Raji (cell line): ENCODE measurements around the gene MAP3K7CL.

Experiments
- POLR2A ChIP-seq: IDR thresholded peaks from 2 replicates; pipeline ENCODE4 v1.6.1; 2011; ENCODE audit warnings: low read depth, low read length, control low read depth; ENCODE audit not compliant: insufficient read depth

MAP3K7CL gene

GRCh38 chr21:29130270-29130969 is at the start of gene MAP3K7CL:
Gene MAP3K7CL (plus strand): TSS chr21:29130644. CDS start chr21:29133345, 2,701 bp downstream.
- no peak for TF ChIP-seq POLR2A

- TF ChIP-seq POLR2A: no peak
These were observed 48.2 kb upstream of the MAP3K7CL start for GRCh38 chr21:29082046-29082815.

GRCh38 chr21:29083306-29083705 is 47.1 kb upstream of the MAP3K7CL start:
- TF ChIP-seq POLR2A: no peak

- no peak for TF ChIP-seq POLR2A
These were observed 46.1 kb upstream of the MAP3K7CL start for GRCh38 chr21:29084372-29084771.

GRCh38 chr21:29085106-29085752 is 45.2 kb upstream of the MAP3K7CL start:
- TF ChIP-seq POLR2A: no peak

- TF ChIP-seq POLR2A: no peak
These were observed 39.4 kb upstream of the MAP3K7CL start for GRCh38 chr21:29091033-29091432.

GRCh38 chr21:29092102-29092959 is 38.1 kb upstream of the MAP3K7CL start:
- no peak for TF ChIP-seq POLR2A

GRCh38 chr21:29096218-29097015 is 34.0 kb upstream of the MAP3K7CL start:
- no peak for TF ChIP-seq POLR2A

GRCh38 chr21:29098156-29098555 is 32.3 kb upstream of the MAP3K7CL start:
- no peak for TF ChIP-seq POLR2A

- no peak for TF ChIP-seq POLR2A
These were observed 27.6 kb upstream of the MAP3K7CL start for GRCh38 chr21:29102791-29103257.

- TF ChIP-seq POLR2A: no peak
These were observed 26.2 kb upstream of the MAP3K7CL start for GRCh38 chr21:29104239-29104708.

- TF ChIP-seq POLR2A: no peak
These were observed 25.2 kb upstream of the MAP3K7CL start for GRCh38 chr21:29105218-29105617.

GRCh38 chr21:29114765-29115500 is 15.5 kb upstream of the MAP3K7CL start:
- TF ChIP-seq POLR2A: no peak
